Lung (tissue), 12 donors: Measurements from ENCODE around the gene CCNQ. TPM values are rescaled to one million over a fixed set of nuclear protein-coding genes. Genes with fewer than 3 reads are reported as not detected.
A peak's percentile ranks its signal among the peaks of the same experiment; 100 is the strongest.

Experiments used
- ATAC-seq: fragments of 200-7000 bp; cut with Tn5 transposase; one replicate; pipeline ENCODE4 v1.9.1; 2020; ENCODE audit warnings: moderate number of reproducible peaks; ENCODE audit not compliant: insufficient read depth, low FRiP score
- DNase-seq, 3 donors: peaks; one replicate each; pipeline ENCODE4 v3.0.0-alpha.2; 2013 to 2017
- H3K27ac ChIP-seq, 2 donors: one replicate each; pipeline ENCODE4 v1.5.1; 2013; ENCODE audit warnings: mild to moderate bottlenecking in 2 of 2, moderate library complexity in 2 of 2, control low read depth in 1 of 2, inconsistent platforms in 1 of 2, low read depth in 1 of 2, low read length in 1 of 2
- H3K27me3 ChIP-seq, 3 donors: one replicate each; pipeline ENCODE4 v1.5.1; 2013; ENCODE audit warnings: low read length in 2 of 3; ENCODE audit not compliant: control insufficient read depth in 3 of 3, insufficient read depth in 3 of 3
- H3K36me3 ChIP-seq, 4 donors: one replicate each; pipeline ENCODE4 v1.5.1; 2013; ENCODE audit warnings: low read length in 4 of 4, mild to moderate bottlenecking in 1 of 4, moderate library complexity in 1 of 4; ENCODE audit not compliant: control insufficient read depth in 4 of 4, insufficient read depth in 4 of 4
- H3K4me1 ChIP-seq, 5 donors: one replicate each; pipeline ENCODE4 v1.5.1; 2013; ENCODE audit warnings: low read length in 5 of 5, mild to moderate bottlenecking in 2 of 5, moderate library complexity in 1 of 5; ENCODE audit not compliant: control insufficient read depth in 5 of 5, insufficient read depth in 5 of 5
- H3K4me3 ChIP-seq: one replicate; pipeline ENCODE4 v1.5.1; 2013; ENCODE audit warnings: mild to moderate bottlenecking, control low read depth, moderate library complexity
- H3K9ac ChIP-seq, 2 donors: one replicate each; pipeline ENCODE4 v1.5.1; 2013; ENCODE audit warnings: low read length in 2 of 2, control low read depth in 1 of 2; ENCODE audit not compliant: insufficient read depth in 1 of 2
- H3K9me3 ChIP-seq, 4 donors: one replicate each; pipeline ENCODE4 v1.5.1; 2013; ENCODE audit warnings: low read length in 3 of 4, mild to moderate bottlenecking in 1 of 4, moderate library complexity in 1 of 4; ENCODE audit not compliant: control insufficient read depth in 4 of 4, insufficient read depth in 3 of 4
- CTCF ChIP-seq: IDR thresholded peaks from 2 replicates; pipeline ENCODE4 v1.5.1; 2012; ENCODE audit warnings: mild to moderate bottlenecking; ENCODE audit errors: control extremely low read depth, extremely low read depth
- WGBS, 2 donors: extraction: QIAGEN DNeasy Blood & Tissue Kit; methylation state at CpG; one replicate each; pipeline ENCODE4 v1.1.7; 2013; 5-methylcytosine and 5-hydroxymethylcytosine counted together
- polyA plus RNA-seq, 2 donors: library from polyadenylated mRNA; stranded (reverse); fragments of 200-250 nt; gene quantifications; one replicate each; pipeline ENCODE4 v1.2.1, GENCODE V29; 2013
- total RNA-seq, 2 donors: library from RNA; depleted of rRNA in 1 of 2; stranded (reverse); fragments of >200 nt in 1 of 2; gene quantifications; one replicate each; pipeline ENCODE4 v1.2.1, GENCODE V29; 2014 to 2021
- donor health status: control.
- donor health status: control.
- donor health status: Bipolar disorder and iron deficiency.
- donor health status: healthy.
- donor health status: DM: yes; HTN: yes; CAD: no.

Gene CCNQ
- total and polyA plus RNA-seq, 4 donors, result 14.2 to 46.4 (median 24.9) TPM

GRCh38 chrX:153593811-153594500 lies 5.0 kb downstream of the CCNQ start:
- ATAC-seq (no peak), DNase-seq (no peak)
- WGBS, 2 donors, result 87 to 92% methylated on average over 21 to 22 of the region's 22 CpGs
- no peak overlapping the region for H3K9ac ChIP-seq
- no peaks in the 10 kb centered on the region for H3K4me1 ChIP-seq
- H3K36me3 ChIP-seq, result peaks cover 0 to 19% (median 3%) of the 10 kb centered on the region in 4 donors
- no peaks in the 10 kb centered on the region for H3K27me3 ChIP-seq
- H3K4me3 ChIP-seq, result no peak overlapping the region
- no peak overlapping the region for H3K27ac ChIP-seq
- no peak for TF ChIP-seq CTCF
- peaks cover 0 to 9% (median 1%) of the 10 kb centered on the region in 4 donors for H3K9me3 ChIP-seq

GRCh38 chrX:153592966-153593688 lies 5.8 kb downstream of the CCNQ start:
- TF ChIP-seq CTCF, result no peak
- Histone ChIP-seq H3K27me3 (peaks cover 0 to 4% (median 0%) of the 10 kb centered on the region in 3 donors), H3K9me3 (peaks cover 0 to 5% (median 1%) of the 10 kb centered on the region in 4 donors), H3K4me3 (no peak overlapping the region), H3K27ac (peak overlapping the region in 1 of 2 donors; percentile 76), H3K36me3 (peaks cover 0 to 19% (median 3%) of the 10 kb centered on the region in 4 donors), H3K9ac (no peak overlapping the region), H3K4me1 (no peaks in the 10 kb centered on the region)
- 83 to 93% methylated on average over 11 to 12 of the region's 12 CpGs for WGBS, 2 donors
- ATAC-seq (no peak), DNase-seq (no peak)

GRCh38 chrX:153592091-153592833 lies 6.7 kb downstream of the CCNQ start:
- no peaks in the 10 kb centered on the region for H3K4me1 ChIP-seq
- peak overlapping the region in 1 of 2 donors; percentile 76 for H3K27ac ChIP-seq
- peaks cover 0 to 22% (median 7%) of the 10 kb centered on the region in 4 donors for H3K36me3 ChIP-seq
- no peak overlapping the region for H3K9ac ChIP-seq
- ATAC-seq (no peak), DNase-seq (no peak)
- H3K27me3 ChIP-seq, result peaks cover 0 to 4% (median 0%) of the 10 kb centered on the region in 3 donors
- H3K4me3 ChIP-seq, result no peak overlapping the region
- peaks cover 0 to 5% (median under 1%) of the 10 kb centered on the region in 4 donors for H3K9me3 ChIP-seq
- no peak for TF ChIP-seq CTCF
- 90 to 96% methylated on average over 27 to 30 of the region's 30 CpGs for WGBS, 2 donors
